Islet precursor cell (in vitro differentiated cells): Measurements from ENCODE around the gene STUB1.
A peak's percentile ranks its signal among the peaks of the same experiment; 100 is the strongest.

Experiments used
- DNase-seq: peaks from one replicate; pipeline ENCODE4 v3.0.0-alpha.2; 2018

The STUB1 gene

DNA sequence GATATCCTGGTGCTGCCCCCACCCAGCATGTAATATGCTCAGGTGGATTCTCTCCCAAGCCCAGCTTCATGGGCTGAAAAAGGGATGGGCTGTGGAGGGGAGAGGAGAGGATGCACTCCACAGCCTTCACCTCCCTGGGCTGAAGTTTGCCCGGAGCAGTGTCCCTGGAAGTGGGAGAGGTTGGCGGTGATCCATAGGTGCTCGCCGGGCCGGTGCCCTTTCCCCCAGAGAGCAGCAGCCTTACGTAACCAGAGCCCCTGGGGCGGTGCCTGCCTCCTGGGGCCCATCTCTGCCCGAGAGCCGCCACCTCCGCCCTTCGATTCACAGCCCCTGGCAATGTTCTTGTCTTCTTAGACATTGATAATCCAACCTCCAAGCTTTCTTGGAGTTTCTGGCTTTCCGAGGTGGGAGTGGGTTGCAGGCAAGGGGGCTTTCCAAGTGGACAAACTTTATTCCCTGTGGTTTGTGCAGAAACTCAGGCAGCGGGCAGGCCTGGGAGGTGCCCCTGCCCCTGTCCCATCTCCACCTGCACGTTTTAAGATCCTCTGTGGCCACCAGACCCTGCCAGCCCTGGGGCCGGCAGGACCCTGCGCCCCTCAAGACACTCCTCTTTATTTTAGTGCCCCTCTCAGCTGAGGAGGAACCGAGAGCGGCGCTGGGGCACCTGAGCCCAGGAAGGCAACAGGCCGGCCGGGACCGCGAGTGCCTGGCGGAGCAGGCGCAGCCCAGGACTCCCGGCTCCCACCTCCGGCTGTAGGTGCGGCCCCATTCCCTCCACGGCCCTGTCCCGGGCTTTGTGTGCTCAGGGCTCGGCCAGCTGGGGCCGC is 34.1 kb upstream of the STUB1 start:
- no peak for DNase-seq

DNA sequence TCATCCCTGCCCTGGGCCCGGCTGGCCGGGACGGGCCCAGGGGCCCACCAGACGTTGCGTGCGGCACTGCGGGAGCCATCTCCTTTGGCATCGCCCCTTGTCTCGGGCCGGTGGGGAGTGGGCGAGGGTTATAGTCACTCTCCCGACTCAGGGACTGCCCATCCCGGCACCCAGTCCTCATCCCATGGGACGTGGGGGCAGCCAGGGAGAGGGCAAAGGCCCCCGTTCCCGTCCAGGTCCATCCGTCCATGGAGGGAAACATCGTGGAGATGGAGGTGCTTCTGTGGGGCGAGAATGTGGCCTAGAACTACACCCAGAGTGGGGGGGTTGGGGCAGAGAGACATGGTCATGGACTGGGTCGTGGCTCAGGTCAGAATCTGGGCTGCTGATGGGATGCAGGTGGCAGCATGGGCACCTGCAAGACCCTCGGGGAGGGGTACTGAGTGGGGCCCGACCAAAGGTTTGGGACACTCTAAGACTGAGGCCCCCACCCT is 33.5 kb upstream of the STUB1 start:
- no peak for DNase-seq

DNA sequence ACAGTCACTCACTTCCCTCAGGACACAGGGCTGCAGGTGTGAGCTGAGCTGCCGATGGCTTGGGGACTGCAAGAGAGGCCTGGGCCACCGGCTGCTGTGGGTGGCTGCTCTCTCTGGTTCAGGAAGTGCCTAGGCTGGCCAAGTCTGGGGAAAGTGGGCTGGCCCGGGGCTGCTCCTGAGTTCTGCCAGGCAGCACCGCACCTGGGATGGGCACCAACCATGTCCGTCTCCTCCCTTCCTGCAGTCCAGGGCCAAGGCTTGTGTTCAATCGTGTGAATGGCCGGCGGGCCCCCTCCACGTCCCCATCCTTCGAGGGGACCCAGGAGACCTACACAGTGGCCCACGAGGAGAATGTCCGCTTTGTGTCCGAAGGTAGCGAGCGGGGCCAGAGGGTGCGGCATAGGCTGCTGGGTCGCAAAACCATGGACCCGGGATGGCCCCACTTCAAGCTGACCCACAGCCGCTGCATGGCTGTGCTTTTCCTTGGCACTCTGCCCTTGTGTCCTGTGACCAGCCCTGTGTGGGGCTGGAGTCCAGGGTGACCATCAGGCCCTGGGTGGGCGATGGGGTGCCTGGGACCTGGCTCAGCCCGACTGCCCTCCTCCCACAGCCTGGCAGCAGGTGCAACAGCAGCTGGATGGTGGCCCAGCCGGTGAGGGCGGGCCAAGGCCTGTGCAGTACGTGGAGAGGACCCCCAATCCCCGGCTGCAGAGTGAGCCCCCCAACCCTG is 32.9 kb upstream of the STUB1 start:
- DNase-seq = no peak

DNA sequence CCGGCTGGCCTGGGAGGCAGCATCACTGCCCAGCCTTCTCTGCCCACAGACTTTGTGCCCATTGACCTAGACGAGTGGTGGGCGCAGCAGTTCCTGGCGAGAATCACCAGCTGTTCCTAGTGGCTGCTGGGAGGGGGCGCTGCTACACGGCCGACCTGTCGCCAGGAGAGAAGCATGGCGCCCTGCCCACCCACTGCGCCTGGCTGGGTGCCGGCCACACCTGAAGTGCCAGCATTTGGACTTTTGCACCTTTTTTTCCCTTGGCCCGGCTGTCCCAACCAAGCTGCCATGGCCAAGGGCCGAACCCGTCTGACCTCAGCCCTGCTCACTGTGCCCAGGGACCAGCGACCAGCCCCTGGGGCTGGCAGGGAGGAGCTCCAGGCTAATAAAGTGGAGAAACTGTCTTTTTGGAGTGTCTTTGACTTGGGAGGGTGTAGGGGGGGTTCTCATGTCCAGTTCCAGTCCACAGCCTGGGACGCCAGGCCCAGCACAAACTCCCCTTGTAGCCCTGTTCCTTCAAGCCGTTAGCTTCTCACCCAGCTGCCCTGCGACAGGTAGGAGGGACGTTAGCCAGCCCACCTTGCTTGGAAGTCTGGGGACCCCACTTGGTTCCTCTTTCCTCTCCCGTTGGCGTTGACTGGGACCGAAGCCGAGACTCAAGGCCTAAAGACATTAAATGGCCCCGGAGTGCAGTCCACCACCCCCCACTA is 32.0 kb upstream of the STUB1 start:
- no peak for DNase-seq

DNA sequence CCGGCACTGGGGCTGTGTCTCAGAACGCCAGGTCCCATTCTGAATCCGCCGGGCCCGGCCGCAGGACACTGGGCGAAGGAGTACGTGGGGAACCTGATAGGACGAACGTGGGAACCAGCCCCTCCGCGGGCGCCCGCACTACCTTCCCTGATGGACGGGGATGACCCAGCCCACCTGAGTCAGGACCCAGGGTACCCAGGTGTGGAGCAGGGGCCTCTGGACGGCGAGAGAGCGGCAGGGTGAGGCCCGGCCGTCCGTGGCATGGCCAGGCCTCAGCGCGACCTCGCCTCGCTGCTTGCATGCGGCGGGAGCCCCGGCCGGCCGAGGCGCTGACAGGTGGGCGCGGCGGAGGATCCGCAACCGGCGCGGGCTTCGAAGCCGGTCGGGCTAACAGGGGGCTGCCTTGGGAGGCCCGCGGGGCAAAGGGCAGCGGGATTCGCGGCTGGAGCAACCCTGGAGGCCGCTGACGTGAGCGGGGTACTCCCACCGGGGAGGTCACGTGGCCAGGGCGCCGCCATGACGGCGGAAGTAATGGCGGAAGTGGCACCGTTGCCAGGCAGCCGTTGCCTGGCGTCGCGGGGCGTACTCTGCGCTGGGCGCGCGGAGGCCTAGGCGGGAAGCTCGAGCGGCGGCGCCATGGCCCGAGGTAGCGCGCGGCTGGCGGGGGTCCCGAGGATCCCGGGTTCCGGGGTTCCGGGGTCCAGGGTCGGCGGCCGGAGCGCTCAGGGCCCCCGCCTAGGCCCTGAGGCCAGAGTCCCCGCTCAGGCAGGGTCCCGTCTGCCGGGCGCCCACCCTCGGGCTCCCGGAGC is 31.2 kb upstream of the STUB1 start, which contains the start of gene WDR90:
WDR90 (plus strand) TSS at position 585 of the 809 bp plus-strand sequence; CDS start at position 637, 52 bp downstream.
- DNase-seq = peak; percentile 95

DNA sequence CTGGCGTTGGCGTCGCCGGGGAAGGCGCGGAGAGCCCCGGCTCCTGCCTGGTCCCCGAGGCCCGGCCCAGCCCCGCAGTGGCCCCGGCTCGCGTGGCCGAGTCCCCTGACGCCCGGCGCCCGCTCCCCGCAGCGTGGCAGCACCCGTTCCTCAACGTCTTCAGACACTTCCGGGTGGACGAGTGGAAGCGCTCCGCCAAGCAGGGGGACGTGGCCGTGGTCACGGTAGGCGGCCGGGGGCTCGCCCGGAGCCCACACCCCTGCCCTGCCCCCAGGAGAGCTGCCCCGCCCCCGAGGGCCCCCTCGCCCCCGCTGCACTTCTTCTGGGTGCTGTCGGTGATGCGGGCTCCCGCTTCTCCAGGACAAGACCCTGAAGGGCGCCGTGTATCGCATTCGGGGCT is 30.6 kb upstream of the STUB1 start:
- DNase-seq = no peak

DNA sequence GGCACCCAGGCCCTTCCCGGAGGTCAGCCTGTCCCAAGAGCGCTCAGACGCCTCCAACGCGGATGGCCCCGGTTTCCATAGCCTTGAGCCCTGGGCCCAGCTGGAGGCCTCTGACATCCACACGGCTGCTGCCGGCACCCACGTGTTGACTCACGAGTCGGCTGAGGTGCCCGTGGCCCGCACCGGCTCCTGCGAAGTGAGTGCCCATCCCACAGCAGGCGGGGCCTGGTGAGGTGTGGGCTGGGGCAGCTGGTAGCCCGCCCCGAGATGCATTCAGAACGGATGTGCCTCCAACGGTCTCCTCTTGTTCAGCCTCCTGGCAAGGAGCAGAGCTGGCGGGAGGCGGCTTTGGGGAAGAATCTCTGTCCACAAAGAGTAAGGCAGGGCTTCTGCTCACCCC is 28.4 kb upstream of the STUB1 start:
- no peak for DNase-seq

DNA sequence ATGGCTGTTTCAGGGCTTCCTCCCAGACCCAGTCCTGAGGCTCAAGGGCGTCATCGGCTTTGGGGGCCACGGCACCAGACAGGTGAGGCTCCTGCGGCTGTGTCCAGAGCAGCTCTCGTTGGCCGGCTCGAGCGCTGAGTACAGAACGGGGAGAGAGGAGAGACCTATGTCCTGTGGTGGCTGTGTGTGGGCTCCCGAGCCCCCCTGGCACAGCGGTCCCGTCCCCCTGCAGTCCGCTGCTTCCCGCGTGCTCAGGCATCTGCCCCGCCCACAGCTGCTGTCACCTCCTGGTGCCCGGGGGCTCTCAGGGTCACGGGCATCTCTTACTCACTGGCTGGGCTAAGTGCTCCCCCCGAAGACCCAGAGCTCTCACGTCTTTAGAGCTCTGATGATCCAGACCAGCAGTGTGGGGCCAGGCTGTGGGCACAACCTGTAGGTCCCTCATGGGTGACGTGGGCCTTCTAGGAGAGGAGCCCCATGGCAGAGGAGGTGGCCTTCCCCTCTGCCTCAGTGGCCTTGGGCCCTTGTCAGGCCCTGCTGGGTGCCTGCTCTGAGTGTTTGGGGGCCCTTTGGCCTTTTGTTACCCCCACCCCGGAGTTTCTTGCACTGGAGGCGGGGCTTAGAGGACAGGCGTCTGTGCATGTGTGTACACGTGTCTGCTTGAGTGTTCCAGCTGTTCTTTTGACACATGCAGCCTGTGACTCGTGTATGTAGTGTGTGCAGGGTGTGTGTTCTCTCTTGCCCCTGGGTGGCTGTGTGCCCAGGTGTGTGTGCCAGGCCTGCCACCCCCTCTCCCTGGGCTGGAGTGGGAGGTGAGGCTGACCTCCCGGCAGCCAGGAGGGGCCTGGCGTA is 27.5 kb upstream of the STUB1 start:
- DNase-seq = no peak

DNA sequence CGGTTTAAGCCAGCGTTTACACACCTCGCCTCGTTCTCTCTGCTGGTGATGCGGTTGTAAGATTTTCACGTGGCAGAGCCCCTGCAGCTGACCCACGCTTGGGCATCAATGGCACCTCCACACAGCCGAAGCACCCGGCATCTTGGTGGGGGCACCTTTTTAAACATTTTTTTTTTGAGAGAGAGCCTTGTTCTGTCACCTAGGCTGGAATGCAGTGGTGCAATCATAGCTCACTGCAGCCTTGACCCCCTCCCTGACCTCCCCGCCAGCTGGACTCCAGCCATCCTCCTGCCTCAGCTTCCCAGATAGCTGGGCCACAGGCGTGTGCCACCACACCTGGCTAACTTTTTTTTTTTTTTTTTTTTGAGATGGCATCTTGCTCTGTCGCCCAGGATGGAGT is 26.2 kb upstream of the STUB1 start:
- no peak for DNase-seq

DNA sequence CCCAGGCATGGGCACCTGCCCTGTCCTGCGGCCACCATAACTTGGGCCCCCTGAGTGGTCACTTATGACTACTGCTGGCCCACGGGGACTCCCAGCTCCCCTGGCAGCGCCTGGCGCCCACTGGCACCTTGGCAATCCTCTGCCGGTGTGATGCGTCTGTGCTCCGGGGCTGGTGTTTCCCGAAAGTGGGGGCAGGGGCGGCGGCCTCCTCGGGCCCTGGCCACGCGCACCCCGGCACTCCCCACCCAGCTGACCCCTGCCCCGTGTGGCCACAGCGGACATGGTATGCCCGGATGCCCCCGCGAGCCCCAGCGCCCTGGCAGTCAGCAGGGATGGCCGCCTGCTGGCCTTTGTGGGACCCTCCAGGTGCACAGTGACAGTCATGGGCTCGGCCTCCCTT is 22.7 kb upstream of the STUB1 start:
- DNase-seq = no peak

DNA sequence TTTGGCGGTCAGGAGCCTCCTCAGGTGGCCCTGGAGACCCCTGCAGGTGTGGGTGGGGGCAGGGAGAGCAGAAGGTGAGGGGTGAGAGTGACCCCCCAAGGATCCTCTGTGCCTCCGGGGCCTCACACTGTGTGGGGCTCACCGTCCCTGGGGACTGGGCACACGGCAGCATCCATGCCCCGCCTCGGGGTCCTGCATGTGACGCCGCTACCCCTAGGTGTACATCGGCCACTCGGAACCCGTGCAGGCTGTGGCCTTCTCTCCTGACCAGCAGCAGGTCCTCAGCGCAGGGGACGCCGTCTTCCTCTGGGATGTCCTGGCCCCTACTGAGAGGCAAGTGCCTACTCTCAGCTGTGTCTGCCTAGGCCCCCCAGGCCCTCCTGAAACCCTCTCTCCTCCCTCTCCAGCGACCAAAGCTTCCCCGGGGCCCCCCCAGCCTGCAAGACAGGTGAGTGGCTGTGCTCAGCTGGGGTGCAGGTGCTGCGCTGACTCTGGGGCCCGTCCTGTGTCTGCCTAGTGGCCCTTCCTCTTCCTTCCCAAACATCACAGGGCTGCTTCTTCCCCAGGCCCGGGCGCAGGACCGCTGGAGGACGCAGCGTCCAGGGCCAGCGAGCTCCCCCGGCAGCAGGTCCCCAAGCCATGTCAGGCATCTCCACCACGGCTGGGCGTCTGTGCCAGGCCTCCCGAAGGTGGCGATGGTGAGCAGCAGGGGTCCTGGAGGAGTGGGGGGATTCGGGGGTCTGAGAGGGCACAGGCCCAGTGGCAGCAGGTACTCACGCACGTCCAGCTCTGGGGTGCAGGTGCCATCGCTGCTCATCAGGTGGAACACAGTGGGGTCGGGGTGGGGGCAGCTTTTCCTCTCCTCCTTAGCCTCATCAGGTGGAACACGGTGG is 21.3 kb upstream of the STUB1 start:
- DNase-seq = no peak

DNA sequence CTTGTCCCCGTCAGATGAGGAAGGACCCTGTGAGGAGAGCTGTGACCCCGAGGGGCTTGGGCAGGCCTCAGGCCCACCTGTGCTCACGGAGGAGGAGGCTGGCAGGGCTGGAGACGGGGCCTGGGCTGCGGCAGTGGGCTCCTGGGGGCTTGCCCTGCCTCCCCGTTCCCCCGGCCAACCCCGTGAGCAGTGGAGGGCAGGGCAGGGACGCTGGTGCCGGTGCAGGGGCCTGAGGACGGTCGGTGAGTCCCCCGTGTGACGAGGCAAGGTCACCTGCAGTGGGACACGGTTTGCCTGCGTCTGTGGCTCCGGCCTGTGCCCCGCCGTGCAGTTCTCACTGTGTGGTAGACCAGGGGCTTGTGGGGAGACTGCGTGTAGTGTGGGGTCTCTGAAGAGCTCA is 20.6 kb upstream of the STUB1 start:
- no peak for DNase-seq

DNA sequence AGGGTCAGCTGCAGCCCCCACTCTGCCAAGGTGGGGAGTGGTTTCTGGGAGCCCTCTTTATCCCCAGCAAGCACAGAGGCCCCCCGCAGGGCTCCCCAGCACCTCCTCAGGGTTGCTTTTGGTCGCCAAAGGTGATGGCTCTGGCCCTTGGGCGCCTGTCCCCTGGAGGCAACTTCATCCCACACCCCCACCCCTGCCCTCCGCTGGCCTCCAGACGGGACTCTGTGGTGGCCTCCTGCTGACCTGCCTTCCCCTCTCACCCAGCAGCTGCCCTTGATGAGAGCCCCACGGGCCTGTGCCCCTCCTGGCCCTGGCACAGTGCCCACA is 20.1 kb upstream of the STUB1 start:
- no peak for DNase-seq

DNA sequence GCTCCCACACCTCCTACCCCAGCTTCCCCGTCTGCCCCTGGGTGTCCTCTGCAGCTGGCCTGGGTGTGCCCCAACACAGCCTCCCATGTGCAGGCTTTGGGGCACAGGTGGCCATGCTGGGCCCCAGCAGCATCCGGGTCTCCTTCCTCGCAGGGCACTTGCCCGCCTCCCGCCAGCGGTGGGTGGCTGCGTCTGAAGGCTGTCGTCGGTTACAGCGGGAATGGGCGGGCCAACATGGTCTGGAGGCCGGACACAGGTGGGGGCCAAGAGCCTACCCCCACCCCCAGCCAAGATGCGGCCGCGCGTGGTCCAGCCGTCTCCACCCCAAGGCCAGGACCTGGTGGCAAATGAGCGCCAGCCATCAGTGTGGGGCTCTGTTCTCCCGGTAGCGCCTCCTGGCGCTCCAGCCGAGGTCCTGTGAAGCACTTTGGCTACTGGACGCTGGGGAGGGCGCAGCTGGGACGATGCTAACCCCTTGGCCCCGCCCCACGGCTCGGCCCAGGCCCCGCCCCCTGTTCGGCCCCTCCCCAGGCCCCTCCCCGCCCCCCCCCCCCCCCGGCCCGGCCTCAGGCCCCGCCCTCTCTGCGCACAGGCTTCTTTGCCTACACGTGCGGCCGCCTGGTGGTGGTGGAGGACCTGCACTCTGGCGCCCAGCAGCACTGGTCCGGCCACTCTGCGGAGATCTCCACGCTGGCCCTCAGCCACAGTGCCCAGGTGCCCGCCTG is 19.6 kb upstream of the STUB1 start:
- DNase-seq = peak; percentile 96

DNA sequence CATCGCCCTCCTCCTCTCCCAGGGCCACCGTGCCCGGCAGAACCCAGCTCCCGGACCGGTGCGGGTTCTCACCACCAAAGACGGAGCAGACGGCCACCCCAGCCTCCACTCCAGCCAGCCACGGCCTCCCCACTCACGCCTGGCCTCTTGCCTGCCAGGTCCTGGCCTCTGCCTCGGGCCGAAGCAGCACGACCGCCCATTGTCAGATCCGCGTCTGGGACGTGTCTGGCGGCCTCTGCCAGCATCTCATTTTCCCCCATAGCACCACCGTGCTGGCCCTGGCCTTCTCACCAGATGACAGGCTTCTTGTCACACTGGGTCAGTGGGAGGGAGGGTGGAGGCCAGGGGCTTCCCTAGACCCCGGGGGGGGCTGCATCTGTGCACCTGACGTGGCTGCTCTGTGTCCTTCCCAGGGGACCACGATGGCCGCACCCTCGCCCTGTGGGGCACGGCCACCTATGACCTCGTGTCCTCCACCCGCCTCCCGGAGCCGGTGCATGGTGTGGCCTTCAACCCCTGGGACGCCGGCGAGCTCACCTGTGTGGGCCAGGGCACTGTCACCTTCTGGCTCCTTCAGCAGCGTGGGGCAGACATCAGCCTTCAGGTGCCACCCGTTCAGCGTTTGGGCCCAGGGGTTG is 18.9 kb upstream of the STUB1 start:
- DNase-seq = no peak

DNA sequence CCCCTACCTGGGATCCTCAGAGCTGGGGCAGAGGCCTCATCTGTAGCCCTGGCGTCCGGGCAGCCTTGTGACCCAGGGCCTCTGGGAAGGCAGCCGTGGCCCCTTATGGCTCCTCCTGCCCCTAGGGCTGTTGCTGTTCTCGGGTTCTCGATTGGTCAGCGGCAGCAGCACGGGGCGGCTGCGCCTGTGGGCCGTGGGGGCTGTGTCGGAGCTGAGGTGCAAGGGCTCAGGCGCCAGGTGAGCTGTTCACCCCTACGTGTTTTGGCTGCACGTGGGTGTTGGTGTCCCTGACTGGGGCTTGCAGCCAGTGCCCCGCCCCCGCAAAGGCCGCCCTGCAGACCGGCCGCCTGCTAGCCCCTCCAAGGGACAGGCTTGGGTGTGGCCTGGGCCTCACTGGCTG is 18.1 kb upstream of the STUB1 start:
- DNase-seq = no peak

DNA sequence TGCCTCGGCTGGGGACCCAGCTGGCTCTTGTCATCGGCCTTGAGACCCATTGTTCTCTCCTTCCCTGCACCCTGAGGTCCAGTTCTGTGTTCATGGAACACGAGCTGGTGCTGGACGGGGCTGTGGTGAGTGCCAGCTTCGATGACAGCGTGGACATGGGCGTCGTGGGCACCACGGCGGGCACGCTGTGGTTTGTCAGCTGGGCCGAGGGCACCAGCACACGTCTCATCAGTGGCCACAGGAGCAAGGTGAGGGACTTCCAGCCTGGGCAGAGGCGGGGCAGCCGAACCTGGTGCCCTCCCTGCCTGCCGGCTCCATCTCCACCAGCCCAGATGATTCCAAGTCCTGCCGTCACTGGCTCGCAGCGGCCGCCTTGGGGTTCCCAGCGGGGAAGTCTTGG is 17.6 kb upstream of the STUB1 start:
- no peak for DNase-seq

DNA sequence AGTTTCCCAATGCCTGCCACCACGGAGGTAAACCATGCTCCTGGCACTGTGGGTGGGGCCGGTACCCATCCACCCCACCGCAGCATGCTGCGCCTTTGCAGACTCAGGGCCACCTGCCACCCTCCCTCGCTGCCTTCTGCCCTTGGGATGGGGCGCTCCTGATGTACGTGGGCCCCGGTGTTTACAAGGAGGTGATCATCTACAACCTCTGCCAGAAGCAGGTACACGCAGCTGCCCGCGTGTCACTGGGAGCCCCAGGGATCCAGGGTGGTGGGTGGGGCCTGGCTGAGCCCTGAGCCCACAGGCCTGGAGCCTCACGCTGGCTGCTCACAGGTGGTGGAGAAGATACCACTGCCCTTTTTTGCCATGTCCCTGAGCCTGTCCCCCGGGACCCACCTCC is 13.6 kb upstream of the STUB1 start:
- no peak for DNase-seq

DNA sequence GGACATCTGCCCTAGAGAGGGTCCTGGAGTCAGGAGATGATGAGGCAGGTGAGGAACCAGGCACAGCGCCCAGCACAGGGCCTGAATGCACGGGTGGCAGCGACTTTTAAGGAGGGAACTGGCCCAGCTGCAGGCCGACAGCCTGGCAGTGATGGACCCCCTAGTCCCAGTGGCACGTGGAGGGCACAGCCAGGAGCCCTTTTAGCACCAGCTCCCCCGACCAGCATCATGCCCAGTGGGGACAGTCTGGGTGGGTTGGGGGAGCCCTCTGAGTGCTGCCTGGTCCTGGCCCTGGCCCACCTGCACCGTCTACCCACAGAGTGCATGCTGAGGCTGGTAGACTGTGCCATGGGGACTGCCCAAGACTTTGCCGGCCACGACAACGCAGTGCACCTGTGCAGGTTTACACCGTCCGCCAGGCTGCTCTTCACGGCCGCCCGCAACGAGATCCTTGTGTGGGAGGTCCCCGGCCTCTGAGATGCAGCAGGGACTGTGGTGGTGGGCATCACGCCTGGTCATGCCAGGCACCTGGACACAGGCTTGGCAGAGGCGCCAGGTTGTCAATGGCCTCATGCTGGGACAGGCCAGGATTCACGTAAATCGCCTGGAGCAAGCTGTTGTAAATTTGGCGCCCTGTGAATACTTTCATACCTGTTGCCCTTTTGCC is 13.0 kb upstream of the STUB1 start:
- DNase-seq = no peak
